Stomach (tissue), 9 donors: ENCODE measurements around the gene DNPEP. TPM values are rescaled to one million over a fixed set of nuclear protein-coding genes. Genes with fewer than 3 reads are reported as not detected.

ENCODE experiments used
- DNase-seq, 2 donors: peaks; one replicate each; pipeline versions ENCODE4 v3.0.0 to v3.0.0-alpha.2; 2013 to 2019
- H3K27ac ChIP-seq, 5 donors: fragments of 200-600 bp in 4 of 5; sonication (generic) in 4 of 5; one replicate each; pipeline ENCODE4 v1.5.1; 2013 to 2019; ENCODE audit warnings: mild to moderate bottlenecking in 1 of 5, moderate library complexity in 1 of 5
- H3K27me3 ChIP-seq, 3 donors: fragments of 200-600 bp; sonication (generic); one replicate each; pipeline ENCODE4 v1.5.1; 2017 to 2019; ENCODE audit warnings: mixed run types in 1 of 3
- H3K36me3 ChIP-seq, 4 donors: fragments of 200-600 bp; sonication (generic); 1 replicate in 3 of 4; 2 replicates in 1 of 4; pipeline ENCODE4 v1.5.1; 2016 to 2019
- H3K4me1 ChIP-seq, 4 donors: fragments of 200-600 bp; sonication (generic); one replicate each; pipeline ENCODE4 v1.5.1; 2016 to 2019
- H3K4me3 ChIP-seq, 4 donors: fragments of 200-600 bp; sonication (generic) in 3 of 4; one replicate each; pipeline ENCODE4 v1.5.1; 2016 to 2019; ENCODE audit warnings: mild to moderate bottlenecking in 1 of 4
- H3K9me3 ChIP-seq, 4 donors: fragments of 200-600 bp; sonication (generic); one replicate each; pipeline ENCODE4 v1.5.1; 2016 to 2019
- CTCF ChIP-seq, 7 experiments: fragments of 450-650 bp in 4 of 7; fragments of 200-600 bp in 3 of 7; sonication (generic) in 3 of 7; IDR thresholded peaks; one replicate each; pipeline ENCODE4 v1.5.1; 2016 to 2019; ENCODE audit warnings: antibody characterized with exemption in 7 of 7, control low read depth in 2 of 7, mild to moderate bottlenecking in 1 of 7
- EP300 ChIP-seq: sonication (generic); formaldehyde crosslinking; IDR thresholded peaks from one replicate; pipeline ENCODE4 v1.6.1; 2017; ENCODE audit warnings: antibody characterized with exemption
- POLR2A ChIP-seq, 4 donors: fragments of 450-650 bp; IDR thresholded peaks; one replicate each; pipeline ENCODE4 v1.6.1; 2016; ENCODE audit warnings: antibody characterized with exemption in 4 of 4, control low read depth in 2 of 4, mild to moderate bottlenecking in 1 of 4, moderate library complexity in 1 of 4
- POLR2AphosphoS5 ChIP-seq, 3 donors: sonication (generic); formaldehyde crosslinking; IDR thresholded peaks; one replicate each; pipeline ENCODE4 v1.6.1; 2016; ENCODE audit warnings: antibody characterized with exemption in 3 of 3
- WGBS, 5 donors: extraction: QIAGEN DNeasy Blood & Tissue Kit in 3 of 5; methylation state at CpG; one replicate each; pipeline versions ENCODE4 v1.1.5 to v1.1.7; 2013 to 2018; 5-methylcytosine and 5-hydroxymethylcytosine counted together
- intact Hi-C: fragments of 100-400 bp; cut with DNase I; formaldehyde crosslinking; loops from one replicate; pipeline ENCODE4 v1.15.1; 2023; ENCODE audit warnings: low total_unique reads
- polyA plus RNA-seq, 3 donors: library from polyadenylated mRNA; stranded (reverse); fragments of 200-250 nt; gene quantifications; one replicate each; pipeline ENCODE4 v1.2.3, GENCODE V29; 2013
- total RNA-seq, 5 donors: library from RNA; depleted of rRNA; stranded (reverse); fragments of >200 nt; gene quantifications; one replicate each; pipeline versions ENCODE4 v1.1.0 to v1.2.3, GENCODE V29; 2014 to 2016
- donor health status: healthy with polysubstance abuse.
- donor health status: Bipolar disorder and iron deficiency.
- donor health status: healthy.

Gene DNPEP
- total and polyA plus RNA-seq, 8 donors: 32.7 to 147 (median 82.2) TPM

- peaks cover 40 to 96% (median 91%) of the 10 kb centered on the region in 4 donors for H3K36me3 ChIP-seq
- H3K4me1 ChIP-seq: no peaks in the 10 kb centered on the region
- H3K4me3 ChIP-seq: no peak overlapping the region
- H3K9me3 ChIP-seq: no peaks in the 10 kb centered on the region
- 91 to 96% (median 94%) methylated on average over 13 of the region's 13 CpGs for WGBS, 5 donors
- no peak for DNase-seq
- no peak overlapping the region for H3K27ac ChIP-seq
- TF ChIP-seq POLR2AphosphoS5 (IDR thresholded peaks at IDR 0.05): no peak
- TF ChIP-seq POLR2A (IDR thresholded peaks at IDR 0.05): no peak
- no peak for TF ChIP-seq CTCF (IDR thresholded peaks at IDR 0.05)
- TF ChIP-seq EP300: no peak
- intact Hi-C loops: no loop called here
- H3K27me3 ChIP-seq: no peaks in the 10 kb centered on the region
These were observed 9.4 kb downstream of the DNPEP start for GRCh38 chr2:219378163-219378851.

DNA sequence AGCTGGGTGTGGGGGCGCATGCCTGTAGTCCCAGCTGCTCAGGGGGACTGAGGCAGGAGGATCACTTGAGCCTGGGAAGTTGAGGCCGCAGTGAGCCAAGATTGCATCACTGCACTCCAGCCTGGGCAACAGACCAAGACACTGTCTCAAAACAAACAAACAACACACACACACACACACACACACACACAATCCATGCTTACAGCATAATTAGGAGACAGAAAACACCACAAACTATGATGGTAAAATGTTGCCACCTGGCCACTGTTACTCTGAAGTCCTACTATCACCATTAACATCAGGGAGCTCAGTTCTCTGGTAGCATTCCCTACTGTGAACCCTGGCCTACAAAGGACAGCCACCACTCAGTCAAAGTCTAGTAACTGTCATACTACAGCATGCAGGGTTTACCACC, 18.3 kb downstream of the DNPEP start:
- TF ChIP-seq POLR2A (IDR thresholded peaks at IDR 0.05) (no peak), POLR2AphosphoS5 (IDR thresholded peaks at IDR 0.05) (no peak), CTCF (IDR thresholded peaks at IDR 0.05) (no peak), EP300 (no peak)
- peak; percentile 34 to 57 for DNase-seq
- peak overlapping the region in 2 of 5 donors; percentile 51 to 60 for H3K27ac ChIP-seq
- no peaks in the 10 kb centered on the region for H3K27me3 ChIP-seq
- H3K9me3 ChIP-seq: no peaks in the 10 kb centered on the region
- WGBS, 5 donors: 19 to 45% (median 37%) methylated on average over 2 of the region's 2 CpGs
- H3K4me3 ChIP-seq: no peak overlapping the region
- intact Hi-C loops: no loop called here
- H3K4me1 ChIP-seq: peaks cover 0 to 15% (median 7%) of the 10 kb centered on the region in 4 donors
- H3K36me3 ChIP-seq: peaks cover 8 to 18% (median 17%) of the 10 kb centered on the region in 4 donors

- peak overlapping the region in 3 of 5 donors; percentile 18 to 60 (median 51) for H3K27ac ChIP-seq
- intact Hi-C loops: no loop called here
- H3K9me3 ChIP-seq: no peaks in the 10 kb centered on the region
- 15 to 33% (median 23%) methylated on average over 3 of the region's 3 CpGs for WGBS, 5 donors
- no peak for TF ChIP-seq POLR2AphosphoS5 (IDR thresholded peaks at IDR 0.05)
- no peak for TF ChIP-seq EP300
- TF ChIP-seq CTCF (IDR thresholded peaks at IDR 0.05): no peak
- TF ChIP-seq POLR2A (IDR thresholded peaks at IDR 0.05): no peak
- no peaks in the 10 kb centered on the region for H3K27me3 ChIP-seq
- peaks cover 0 to 15% (median 7%) of the 10 kb centered on the region in 4 donors for H3K4me1 ChIP-seq
- H3K4me3 ChIP-seq: no peak overlapping the region
- H3K36me3 ChIP-seq: peaks cover under 1 to 11% (median 10%) of the 10 kb centered on the region in 4 donors
- DNase-seq: peak in 1 of 2 donors; percentile 61
These were observed 19.0 kb downstream of the DNPEP start for GRCh38 chr2:219368690-219369191.

GRCh38 chr2:219362524-219363164, 25.1 kb downstream of the DNPEP start:
- no peak overlapping the region for H3K27ac ChIP-seq
- peaks cover 7 to 20% (median 20%) of the 10 kb centered on the region in 3 donors for H3K27me3 ChIP-seq
- WGBS, 5 donors: 36 to 61% (median 51%) methylated on average over 3 of the region's 3 CpGs
- peaks cover 0 to 14% (median 9%) of the 10 kb centered on the region in 4 donors for H3K4me1 ChIP-seq
- no peak overlapping the region for H3K4me3 ChIP-seq
- DNase-seq: peak in 1 of 2 donors; percentile 65
- H3K36me3 ChIP-seq: no peaks in the 10 kb centered on the region
- intact Hi-C loops: no loop called here
- TF ChIP-seq EP300: no peak
- peak in 1 of 3 donors; percentile 26 for TF ChIP-seq POLR2AphosphoS5 (IDR thresholded peaks at IDR 0.05)
- TF ChIP-seq POLR2A (IDR thresholded peaks at IDR 0.05): no peak
- TF ChIP-seq CTCF (IDR thresholded peaks at IDR 0.05): no peak
- H3K9me3 ChIP-seq: no peaks in the 10 kb centered on the region
